IPS-NIHi7 (cell line): Measurements from ENCODE around the gene C2CD4C.
"Not testable (repeated sequence)": the region's sequence is repeated elsewhere in the genome, so short reads cannot be mapped to it uniquely, and the experiment has no call there.

ENCODE experiments used
- DNase-seq: peaks from one replicate; pipeline ENCODE4 v3.0.0; 2012; ENCODE audit warnings: mixed read lengths; ENCODE audit errors: extremely low spot score

C2CD4C gene

DNA sequence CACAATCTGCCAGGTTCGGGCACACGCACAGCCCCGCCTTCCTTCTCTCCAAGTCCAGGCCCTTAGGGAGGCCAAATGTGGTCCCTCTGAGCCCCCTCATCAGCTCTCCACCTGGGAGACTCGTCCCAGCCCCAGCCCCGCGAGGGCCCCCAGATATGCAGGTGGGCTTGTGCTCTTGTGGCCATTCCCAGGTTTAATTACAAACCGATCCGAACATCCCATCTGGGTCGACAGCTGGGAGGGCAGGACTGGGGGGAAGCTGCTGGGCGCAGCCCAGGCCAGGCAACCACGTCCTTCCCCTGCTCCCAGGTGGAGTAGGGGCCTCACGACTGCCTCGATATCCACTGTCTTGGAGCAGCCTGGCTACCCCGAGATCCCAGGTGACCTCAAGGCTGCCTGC lies 7.5 kb upstream of the C2CD4C start:
- no peak for DNase-seq

DNA sequence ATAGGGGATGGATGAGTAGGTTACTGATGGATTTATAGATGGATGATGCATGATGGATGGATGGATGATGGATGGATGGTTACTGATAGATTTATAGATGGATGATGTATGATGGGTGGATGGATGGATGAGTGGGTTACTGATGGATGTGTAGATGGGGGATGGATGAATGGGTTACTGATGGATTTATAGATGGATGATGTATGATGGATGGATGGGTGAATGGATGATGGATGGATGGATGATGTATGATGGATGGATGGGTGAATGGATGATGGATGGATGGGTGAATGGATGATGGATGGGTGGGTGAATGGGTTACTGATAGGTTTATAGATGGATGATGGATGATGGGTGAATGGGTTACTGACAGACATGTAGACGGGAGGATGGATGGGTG lies 6.3 kb upstream of the C2CD4C start:
- DNase-seq, result no peak

DNA sequence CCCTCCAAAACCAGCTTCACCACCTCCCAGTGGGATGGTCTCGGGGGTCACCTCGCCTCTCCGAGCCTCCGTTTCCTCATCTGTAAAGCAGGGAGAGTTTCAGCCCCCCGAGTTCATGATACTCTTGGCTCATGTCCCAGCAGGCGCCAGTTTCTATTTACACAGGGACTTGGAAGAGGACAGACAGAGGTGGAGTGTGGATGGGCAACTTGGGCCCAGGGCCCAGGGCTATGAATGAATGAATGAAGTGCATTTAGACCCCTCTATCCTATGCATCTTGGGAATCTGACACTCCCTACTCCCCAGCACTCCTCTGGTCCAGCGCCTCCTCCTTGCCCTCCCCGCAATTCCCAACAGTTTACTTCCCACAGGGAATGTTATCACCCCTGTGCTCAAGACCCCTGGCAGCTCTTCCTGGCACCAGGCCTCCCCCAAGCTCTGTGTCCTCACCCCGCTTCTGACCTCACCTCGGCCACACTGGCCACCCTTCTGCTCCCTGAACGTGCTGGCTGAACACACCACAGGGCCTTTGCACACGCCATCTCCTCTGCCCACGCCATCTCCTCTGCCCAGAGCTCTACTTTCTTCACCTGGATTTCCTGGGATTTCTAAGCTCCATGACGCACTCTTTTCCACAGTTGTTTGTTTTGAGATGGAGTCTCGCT lies 4.9 kb upstream of the C2CD4C start:
- DNase-seq, result no peak

DNA sequence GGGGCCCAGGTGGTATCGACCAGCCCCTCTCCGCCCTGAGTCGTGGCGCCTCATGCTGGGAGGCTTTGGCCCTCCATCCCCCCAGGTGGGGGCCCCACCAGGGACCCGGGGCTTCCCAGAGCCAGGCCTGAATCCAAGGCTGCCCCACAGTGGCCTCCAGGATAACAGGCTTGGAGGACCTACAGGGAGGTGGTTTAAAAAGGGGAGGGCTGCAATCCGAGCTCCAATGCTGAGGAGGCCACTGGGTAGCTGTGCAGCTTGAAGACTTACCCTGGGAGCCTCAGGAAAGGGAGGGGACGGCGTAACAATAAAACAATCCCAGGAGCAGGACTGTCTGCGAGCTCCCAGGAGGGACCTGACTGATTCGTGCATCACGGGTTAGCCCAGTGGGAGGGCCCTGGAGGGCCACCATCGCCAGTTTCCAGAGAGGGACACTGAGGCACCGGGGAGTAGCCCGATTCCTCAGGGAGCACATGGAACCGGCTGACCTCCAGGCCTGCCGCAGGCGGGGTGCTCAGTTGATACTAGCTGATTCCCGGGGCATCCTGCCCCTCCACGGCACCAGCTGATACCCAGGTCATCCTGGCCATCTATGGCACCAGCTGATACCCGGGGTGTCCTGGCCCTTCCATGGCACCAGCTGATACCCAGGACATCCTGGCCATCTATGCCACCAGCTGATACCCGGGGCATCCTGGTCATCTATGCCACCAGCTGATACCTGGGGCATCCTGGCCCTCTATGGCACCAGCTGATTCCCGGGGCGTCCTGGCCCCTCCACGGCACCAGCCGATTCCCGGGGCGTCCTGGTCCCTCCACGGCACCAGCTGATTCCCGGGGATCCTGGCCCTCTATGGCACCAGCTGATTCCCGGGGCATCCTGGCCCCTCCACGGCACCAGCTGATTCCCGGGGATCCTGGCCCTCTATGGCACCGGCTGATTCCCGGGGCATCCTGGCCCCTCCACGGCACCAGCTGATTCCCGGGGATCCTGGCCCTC lies 3.7 kb upstream of the C2CD4C start:
- DNase-seq, result peak; percentile 84

DNA sequence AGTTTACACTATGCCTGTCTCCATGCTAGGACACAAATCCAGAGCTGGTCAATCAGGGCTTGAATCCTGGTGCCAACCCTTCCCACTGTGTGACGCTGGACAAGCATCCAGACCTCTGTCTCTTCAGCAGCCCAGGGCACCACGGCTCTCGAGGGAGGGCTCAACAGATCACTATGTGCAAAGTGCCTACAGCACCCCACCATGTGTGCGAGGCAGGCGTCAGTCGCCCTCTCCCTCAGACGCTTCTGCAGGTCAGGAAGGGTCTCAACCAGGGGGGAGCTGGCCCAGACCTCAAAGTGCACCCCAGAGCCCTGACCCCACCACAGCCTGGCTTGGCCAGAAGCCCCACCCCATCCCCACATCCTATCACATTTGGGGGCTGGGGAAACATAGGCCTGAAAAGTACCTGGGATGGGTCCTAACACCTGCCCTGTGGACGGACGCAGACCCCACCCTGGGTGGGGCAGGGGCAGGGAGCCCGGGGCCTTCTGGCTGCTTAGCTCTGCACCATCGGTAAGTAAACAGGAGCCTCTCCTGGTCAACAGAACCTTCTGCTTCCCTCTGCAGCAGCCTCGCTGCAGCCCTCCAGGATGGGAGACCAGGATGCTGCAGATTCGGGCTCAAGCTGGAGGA lies 2.9 kb upstream of the C2CD4C start:
- DNase-seq, result no peak

DNA sequence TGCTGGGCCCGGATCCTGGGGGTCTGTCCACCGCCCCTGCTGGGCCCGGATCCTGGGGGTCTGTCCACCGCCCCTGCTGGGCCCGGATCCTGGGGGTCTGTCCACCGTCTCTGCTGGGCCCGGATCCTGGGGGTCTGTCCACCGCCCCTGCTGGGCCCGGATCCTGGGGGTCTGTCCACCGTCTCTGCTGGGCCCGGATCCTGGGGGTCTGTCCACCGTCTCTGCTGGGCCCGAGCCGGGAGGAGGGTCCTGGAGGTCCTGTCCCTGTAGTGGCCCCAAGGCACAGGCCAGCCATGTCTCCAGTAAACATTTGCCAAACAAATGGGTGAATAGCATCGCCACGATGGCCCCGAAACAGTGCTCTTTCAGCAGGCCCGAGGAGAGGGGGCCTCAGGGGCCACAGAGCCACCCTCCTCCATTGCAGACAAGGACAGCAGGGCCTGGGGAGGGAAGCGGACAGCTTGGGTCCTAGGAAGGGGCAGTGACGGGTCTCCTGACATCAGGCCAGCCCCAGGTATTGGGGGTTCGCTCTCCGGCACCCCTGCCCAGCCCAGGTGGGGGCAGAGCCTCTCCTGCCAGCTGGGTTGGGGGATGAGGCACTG lies 2.3 kb upstream of the C2CD4C start:
- not testable (repeated sequence) for DNase-seq

DNA sequence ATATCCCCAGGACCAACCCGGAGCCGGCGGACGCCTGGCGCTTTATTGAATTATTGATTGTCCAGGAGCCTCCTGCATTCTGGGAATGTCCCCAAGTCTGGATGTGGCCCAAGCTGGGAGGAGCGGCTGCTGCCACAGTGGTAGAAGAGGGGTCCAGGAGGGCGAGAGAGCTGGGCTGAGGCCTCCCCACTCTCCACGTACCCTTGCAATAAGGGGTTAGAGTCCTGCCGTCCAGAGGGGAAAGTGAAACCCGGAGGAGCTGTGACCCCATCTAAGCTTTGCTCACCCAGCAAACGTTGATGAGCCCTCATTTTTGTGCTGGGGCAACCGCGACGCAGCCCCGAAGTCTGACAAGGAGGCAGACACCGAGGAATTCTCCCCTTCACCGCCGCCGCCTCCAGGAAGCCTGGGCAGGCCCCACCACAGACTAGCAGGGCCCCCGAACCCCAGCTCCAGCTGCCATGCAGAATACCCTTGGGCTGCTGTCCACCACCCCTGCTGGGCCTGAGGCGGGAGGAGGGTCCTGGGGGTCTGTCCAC lies 1.4 kb upstream of the C2CD4C start:
- no peak for DNase-seq

DNA sequence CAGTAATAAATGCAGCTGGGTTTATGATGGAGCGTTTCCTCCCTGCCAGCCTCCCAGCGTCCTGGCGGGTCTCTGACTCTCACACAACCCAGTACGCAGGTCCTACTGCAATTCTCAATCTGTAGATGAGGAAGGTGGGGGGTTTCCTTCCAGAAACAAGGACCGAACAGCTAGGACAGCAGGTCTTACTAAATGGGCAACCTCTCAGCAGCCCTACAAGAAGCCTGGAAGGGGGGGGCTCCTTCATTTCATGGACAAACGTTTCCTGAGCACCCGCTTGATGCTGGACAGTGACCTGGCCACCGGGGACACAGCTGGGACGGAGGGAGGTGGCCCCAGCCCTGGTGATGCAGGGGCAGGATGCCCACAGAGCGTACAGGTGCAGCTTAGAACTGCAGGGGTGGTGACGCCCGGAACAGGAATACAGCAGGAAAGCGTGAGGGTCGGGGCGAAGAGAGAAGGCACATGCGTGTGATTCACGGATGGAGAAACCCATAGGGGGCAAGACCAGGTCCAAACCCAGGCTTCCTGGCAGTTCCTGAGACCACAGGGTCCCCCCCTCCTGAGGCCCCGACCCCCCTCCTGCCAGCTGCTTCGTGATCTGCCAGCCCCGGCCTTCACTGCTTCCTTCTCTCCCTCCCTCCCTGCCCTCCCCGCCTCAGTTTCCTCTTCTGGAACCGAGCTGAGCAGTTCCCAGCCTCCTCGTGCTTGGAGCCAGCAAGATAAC lies 732 bp upstream of the C2CD4C start:
- DNase-seq, result no peak

DNA sequence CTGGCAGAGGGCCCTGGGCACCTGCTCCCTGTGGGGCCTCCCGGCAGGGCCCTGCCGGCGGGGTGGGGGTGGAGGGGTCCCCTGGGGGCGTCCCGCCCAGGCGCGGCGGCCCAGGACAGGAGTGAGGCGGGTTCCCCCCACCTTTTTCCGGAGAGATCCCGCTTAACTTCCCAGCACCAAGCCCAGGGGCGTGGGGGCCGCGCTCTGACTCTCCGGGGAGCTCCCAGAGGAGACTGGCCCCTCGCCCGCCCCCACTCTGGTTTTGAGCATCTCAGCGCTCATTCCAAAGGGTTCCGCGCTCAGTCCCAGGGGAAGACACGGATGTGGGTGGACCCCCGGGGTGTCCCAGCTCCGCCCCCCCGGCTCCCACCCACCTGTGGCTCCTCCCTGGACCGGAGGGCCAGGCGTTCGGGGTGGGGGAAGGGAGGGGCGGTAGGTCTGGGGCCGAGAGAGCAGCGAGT lies 476 bp downstream of the C2CD4C start:
- DNase-seq, result no peak

DNA sequence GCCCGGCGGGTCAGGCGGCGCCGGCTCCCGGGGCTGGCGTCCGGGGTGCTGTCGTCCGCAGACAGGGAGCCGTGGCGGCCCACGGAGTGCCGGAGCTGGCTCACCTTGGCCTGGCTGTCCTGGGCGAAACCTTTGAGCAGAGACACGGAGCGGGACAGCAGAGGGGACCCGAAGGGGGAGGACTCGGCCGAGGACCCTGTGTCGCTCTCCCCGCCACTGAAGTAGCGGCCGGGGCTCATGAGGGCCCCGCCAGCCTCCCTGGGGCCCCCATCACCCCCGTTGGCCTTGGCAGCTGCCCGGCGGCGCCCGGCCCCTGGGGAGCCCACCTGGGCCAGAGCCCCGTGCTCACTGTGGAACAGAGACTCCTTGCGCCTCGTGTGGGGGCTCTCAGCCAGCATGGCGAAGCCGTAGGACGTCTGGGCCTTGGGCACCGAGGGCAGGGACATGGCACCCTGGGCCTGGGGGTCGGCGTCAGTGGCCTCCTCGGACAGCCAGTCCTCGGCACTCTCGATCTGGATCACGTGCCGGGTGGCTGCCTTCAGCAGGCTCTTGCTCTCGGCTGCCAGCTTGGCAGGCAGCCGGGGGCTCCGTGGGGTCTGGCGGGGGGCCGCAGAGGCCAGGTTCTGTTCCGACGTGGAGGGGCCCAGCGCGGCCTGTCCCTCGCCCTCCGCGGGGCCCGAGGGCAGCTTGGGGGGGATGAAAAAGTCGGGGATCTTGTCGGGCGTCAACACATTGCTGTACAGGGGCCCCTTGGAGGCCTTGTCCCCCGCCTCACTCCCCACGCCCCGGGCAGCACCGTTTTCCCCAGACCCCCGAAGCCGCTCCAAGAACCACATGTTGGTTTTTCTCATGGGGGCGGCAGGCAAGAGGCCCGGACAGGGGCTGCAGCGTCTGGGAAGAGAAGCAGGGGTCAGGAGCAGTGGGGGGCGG lies 1.2 kb downstream of the C2CD4C start:
- DNase-seq, result no peak

DNA sequence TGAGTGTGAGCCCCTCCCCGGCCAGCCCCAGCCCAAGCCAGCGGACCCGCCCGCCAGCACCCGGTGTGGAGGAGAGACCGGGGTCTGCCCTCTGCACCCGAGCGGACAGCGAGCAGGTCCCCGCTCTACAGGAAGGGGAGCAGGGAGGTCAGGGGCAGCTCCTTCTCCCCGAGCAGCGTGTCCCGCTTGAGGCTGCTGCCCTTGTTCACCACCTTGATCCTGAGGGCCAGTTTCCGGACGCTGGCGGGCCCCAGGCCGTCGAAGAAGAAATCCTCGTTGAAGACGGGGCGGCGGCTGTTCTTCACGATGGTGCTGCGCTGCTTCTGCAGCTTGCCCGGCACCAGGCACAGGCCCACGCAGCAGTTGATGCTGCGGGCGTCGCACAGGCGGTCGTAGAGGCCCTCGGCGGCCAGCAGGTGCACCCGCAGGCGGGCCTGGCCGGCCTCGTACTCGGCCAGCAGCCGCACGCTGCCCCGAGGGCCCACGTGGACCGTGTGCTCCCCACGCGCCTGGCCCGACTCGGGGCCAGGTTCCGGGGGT lies 1.9 kb downstream of the C2CD4C start:
- no peak for DNase-seq

DNA sequence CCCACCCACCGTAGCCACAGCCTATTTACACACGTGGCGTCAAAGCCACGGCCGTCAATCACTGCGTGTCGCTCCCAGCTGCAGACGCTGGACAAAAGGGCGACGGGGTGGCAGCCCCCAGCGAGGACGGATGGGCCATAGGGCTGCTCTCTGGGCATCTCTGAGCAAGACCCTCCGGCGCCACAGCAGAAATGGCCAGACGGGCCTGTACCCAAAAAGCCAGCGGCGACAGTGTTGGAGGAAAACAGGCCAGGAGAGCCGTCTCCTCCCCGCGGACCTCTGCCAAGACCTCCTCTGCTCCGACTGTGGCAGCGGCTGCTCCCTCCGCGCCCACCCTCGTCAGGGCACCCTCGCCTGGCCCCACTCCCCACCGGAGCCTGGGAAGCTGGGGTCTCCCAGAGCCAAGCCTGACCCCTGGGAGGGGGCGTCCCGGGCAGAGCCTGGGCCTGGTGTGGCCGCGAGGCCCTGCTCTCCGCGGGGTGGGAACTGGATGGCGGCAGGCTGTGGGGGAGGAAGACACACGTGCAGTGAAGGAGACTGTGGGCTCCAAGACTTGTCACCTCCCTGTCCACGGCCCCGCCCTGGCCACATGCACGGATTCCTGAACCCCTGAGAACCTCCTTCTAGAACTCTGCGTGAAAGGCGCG lies 2.7 kb downstream of the C2CD4C start:
- no peak for DNase-seq

DNA sequence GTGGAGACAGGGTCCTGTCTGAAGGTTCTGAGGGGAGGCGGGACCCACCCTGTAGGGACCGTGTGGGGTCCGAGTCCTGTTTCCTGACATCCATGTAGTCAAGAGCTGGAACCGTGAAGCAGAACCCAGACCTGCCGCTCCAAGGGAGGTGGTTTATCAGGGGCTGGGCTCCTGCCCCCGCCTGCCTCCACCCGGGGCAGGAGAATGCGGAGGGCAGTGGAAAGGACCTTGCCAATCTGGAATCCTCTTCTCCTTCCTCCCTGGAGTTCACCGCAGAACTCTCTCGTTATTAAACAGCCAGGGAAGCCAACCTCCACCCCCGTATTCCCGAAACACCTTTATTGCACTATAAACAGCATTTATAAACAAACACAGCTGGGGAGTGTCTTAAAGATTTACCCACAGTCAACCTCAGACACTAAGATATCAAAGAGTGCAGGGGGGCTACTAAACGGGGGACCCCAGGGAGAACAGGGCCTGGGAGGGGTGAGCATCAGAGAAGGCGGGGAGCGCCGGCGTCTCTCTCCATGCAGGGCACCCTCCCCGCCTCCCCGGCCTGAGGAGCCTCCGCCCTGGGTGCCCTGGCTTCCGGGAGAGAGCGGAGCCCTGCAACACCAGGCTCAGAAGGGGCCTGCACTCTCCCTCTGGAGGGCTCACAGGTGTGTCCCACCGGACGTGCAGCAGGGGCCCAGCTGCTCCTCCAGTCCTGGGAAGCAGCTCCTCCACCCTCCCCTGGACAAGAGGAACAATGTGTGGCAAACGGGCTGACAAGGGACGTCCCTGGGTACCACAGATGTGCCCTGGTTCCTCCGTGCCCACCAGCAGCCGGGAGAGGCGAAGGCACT lies 3.6 kb downstream of the C2CD4C start:
- DNase-seq, result no peak

DNA sequence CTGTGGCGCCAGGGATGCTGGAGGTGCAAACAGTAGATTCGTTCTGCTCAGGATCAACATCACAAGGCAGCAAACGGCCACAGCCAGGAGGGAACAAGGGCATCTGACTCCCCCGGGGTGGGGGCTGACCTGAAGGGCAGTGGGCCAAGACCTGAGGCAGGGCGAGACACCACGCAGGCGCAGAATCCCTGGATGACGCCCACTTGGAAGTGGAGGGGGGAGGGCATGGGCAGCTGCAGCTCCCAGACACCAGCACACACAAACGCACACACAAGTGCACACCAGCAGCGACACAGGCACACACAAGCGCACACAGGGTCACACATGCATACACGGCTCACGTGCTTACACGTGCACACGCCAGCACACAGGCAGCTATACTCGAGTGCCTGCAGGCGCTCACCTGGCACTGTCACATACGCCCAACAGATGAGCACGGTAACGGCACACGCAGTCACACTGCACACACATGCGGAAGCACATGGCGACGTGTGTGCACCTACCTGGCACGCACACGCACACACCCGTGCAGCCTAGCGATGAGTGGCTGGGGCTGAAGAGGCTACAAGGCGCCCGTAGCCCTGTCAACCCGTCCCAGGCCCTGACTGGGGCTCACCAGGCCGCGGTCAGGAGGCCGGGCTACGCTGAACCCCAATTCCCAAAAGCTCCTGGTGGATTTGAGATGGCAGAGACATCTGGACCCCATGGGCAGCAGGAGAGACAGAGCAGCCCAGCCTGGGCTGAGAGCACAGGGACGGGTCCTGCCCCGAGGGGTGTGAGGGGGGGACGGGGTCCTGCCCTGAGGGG lies 5.5 kb downstream of the C2CD4C start:
- DNase-seq, result no peak

DNA sequence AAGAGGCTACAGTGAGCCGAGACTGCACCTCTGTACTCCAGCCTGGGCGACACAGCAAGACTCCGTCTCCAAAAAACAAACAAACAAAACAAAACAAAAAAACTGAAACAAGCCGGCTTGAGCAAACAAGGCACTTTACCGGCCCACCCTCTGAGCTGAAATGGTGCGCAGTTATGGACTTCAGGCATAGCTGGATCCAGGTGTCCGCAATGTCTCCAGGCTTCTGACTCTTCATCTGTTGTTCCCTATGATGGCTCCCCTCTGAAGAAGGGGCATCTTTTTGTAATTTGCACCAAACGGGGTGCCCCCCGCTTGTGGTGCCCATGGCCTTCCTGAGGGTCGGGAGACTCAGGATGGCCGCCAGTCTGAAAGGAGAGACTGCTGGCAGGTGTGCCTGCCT lies 6.2 kb downstream of the C2CD4C start:
- DNase-seq, result no peak

DNA sequence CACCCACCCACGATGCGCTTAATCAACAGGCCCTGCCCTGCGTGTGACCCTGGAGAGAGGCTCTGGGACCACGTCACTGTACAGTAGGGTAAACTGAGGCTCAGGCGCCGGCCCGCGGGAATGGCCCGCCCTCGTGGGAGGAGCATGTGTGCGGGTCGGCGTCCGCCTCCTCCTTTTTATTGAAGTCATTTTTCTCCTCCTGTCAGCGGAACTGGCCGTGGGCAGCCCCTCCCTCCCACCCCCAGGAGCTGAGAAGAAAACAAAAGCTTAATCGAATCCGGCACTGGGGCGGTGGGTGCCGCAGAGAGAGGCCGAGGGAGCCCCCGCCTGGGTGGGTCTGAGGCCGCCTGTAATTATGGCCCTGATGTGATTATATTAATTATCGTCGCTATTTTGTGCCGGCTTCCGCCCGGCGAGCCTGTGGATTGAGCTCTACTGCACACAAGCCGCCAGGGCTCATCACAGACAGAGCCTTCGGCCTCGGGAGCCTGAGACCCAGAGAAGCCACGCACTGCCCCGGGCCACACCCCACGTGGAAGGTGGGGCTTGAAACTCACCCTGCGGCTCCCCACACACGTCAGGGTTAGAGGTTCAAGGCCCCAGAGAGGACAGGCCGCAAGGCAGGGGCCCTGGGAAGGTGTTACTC lies 7.0 kb downstream of the C2CD4C start:
- DNase-seq, result no peak
